GM21423 (cell line): ENCODE results near the gene ZNF331.

ENCODE experiments used
- ATAC-seq: cut with Tn5 transposase; IDR thresholded peaks from one replicate; pipeline ENCODE4 v1.9.1; 2021; ENCODE audit warnings: mild to moderate bottlenecking, moderate library complexity; ENCODE audit not compliant: unreplicated experiment

Gene ZNF331

DNA sequence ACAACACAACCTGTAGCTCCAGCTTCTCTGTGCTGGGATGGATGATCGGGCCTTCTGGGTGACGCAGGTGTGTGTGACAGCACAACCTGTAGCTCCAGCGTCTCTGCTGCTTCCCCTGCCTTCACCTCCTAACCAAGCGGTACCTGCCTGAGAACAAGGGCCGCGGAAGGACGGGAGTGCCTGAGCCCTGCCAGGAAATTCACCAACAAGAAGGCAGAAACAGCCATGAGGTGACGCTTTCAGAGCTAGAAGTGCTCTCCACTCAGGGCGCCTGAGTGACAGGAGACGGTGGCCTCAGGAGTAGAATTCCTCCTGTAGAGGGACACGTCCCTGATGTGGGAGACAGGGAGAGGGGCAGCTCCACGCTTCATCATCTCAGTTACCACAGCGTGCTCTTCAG lies 17.4 kb downstream of the ZNF331 start:
- ATAC-seq, result no peak

DNA sequence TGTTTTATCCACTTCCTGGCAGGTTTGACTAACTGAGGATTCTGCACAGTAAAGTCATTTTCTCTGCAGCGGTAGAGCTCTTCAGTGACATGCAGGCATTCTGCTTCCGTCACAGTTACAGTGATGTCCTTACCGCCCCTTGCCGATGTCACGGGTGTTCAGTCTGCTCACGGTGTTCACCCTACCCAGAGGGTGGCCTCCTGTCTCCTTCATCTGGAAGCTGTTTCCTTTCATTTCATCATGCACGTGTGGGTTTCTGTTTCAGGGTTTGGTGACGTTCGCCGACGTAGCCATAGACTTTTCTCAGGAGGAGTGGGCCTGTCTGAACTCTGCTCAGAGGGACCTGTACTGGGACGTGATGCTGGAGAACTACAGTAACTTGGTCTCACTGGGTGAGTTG lies 33.4 kb downstream of the ZNF331 start:
- no peak for ATAC-seq

DNA sequence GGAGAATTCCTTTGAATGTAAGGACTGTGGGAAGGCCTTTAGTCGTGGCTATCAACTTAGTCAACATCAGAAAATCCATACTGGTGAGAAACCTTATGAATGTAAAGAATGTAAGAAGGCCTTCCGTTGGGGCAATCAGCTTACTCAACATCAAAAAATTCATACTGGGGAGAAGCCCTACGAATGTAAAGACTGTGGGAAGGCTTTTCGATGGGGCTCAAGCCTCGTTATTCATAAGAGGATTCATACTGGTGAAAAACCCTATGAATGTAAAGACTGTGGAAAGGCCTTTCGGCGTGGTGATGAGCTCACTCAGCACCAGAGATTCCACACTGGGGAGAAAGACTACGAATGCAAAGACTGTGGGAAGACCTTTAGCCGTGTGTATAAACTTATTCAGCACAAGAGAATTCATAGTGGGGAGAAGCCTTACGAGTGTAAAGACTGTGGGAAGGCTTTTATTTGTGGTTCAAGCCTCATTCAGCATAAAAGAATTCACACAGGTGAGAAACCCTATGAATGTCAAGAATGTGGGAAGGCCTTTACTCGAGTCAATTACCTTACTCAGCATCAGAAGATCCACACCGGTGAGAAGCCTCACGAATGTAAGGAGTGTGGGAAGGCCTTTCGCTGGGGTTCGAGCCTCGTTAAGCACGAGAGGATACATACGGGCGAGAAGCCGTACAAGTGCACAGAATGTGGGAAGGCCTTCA lies 39.2 kb downstream of the ZNF331 start:
- no peak for ATAC-seq

DNA sequence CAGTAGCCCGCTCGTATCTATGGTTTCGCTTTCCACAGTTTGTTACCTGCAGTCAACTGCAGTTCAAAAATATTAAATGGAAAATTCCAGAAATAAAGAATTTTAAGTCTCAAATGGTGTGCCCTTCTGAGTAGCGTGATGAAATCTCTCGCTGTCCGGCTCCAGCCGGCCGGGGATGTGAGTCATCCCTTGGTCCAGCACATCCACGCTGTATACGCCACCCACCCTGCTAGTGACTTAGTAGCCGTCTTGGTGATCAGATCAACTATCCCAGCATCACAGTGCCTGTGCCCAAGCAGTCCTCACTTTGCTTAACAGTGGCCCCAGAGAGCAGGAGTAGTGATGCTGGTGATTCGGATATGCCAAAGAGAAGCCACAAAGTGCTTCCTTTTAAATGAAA lies 40.0 kb downstream of the ZNF331 start:
- ATAC-seq, result no peak

DNA sequence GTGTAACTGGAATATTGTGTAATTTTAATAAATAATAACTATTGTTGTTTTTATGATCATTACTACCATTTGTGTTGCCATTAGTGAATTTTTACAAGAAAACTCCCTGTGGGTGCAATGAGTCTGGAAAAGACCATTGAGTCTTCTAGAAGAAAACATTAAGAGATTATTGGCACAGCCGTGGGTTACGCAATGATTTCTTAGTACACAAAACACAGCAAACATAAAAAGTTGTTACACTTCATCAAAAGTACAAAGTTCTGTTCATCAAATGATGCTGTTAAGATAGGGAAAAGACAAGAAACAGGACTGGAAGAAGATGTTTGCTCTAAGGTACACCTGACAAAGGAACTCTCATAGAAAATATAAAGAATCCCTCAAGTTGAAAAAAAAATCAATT lies 41.6 kb downstream of the ZNF331 start:
- no peak for ATAC-seq

DNA sequence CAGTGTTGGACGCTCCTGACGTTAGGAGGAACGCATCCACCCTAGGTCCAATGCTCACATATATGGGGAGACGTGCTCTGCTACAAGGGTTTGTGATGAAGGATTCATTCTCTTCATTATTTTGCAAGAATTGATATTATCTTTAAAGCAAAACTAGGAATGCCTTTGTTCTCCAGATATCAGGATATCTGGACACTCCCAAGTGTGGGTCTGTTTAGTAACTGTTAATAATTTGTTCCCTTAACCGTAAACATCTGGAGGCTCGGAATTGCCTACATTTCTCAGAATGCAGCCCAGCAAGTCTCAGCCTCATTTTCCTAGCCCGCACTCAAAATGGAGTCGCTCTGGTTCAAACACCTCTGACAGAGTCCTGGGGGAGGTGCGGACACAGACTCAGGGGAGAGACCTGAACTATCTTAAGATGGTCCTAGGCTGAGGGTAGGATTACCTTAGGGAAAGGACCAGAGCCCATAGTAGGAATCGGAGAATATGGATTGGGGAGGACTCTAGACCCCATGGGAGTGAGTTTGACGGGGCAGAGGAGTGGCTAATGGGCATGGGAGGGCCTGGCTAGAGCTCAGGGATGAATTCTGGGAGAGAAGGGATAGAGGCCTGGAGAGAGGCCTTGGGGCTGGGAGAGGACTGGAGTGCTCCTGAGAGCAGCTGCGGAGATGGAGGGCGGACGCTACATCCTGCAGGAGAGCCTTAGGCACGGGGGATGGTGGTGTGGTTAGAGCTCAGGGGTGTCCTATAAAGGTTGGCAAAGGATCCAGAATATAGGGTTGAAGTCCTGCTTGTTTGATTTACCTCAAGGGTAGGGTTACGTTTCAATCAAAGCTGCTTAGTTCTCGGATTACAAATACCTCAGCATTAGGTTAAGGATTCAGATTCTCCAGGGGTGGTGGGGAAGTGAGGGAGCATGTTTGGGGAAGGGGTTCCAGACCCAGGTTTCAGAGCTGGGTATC lies 43.2 kb downstream of the ZNF331 start:
- no peak for ATAC-seq

DNA sequence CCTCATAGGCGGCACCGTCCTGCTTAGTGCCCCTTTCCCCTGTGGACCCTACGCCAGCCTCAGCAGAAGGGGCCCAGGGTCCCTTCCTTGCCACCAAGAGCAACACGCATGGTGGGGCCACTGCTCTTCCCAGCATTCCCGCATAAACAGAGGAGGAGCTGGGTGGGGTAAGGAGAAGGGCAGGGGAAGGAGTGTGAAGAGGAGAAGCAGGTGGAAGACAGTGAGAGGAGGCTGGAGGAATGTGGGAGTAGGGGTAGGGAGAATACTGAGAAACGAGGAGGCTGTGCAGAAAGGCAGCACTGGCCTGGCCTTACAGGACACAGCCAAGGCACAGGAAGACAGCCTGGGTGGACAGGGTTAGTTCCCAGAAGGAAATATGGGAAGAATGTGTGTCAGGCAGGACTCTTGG lies 43.9 kb downstream of the ZNF331 start:
- no peak for ATAC-seq

DNA sequence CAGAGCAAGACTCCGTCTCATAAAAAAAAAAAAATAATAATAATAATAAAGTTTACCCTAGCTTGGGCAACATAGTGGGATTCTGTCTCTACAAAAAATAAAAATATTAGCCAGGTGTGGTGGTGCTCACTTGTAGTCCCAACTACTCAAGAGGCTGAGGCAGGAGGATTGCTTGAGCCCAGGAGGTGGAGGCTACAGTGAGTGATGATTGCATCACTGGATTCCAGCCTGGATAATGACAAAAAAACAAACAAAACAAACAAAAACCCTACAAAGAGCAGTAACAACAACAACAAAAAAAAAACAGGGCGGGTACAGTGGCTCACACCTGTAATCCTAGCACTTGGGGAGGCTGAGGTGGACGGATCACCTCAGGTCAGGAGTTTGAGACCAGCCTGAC lies 45.2 kb downstream of the ZNF331 start:
- ATAC-seq, result no peak

DNA sequence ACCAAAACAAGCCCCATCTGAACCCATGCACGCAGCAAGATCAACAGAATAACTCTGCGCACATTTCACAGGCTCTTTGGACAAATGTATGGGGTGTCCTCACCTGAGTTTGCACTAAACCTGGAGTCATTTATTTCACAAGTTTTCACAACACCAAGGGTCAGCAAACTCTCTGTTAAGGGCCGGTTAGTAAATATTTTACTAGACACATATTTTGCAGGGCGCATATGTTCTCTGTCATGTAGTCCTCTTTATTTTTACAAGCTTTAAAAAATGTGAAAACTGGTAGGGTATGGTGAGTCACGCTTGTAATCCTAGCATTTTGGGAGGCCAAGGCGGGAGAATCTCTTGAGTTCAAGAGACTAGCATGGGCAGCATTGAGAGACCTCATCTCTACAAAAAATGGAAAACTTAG lies 48.3 kb downstream of the ZNF331 start:
- ATAC-seq, result no peak

DNA sequence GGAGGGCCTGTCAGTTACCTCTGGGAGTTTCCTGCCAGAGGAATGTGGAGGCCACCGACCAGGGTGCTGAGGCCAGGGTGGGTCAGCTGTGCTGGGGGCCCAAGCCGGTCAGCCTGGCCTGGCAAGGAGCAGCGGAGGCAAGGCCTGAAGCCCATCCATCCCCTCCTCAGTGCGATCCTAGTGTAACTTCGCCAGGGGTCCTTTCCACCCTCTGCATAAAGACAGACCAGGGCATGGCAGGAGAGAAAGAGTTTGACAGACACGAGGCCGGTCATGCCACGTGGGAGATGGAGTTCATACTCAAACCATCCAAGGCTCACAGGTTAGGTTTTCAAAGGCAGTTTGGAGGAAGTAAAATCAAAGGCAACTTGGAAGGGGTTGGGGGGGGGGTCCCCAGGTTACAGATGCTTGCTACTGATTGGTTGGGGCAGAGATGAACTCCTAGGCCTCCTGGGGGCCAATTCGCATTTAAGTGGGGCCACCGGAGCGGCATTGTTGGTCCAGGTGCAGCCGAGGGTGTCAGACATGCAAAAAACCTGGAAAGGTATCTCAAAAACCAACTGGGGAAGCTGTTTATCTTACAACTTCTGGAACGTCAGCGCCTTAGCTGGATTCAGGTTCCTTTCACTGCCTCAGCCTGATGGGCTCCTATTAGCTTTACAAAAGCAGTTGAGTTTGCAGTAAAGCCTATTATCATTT lies 57.0 kb downstream of the ZNF331 start:
- ATAC-seq, result no peak

DNA sequence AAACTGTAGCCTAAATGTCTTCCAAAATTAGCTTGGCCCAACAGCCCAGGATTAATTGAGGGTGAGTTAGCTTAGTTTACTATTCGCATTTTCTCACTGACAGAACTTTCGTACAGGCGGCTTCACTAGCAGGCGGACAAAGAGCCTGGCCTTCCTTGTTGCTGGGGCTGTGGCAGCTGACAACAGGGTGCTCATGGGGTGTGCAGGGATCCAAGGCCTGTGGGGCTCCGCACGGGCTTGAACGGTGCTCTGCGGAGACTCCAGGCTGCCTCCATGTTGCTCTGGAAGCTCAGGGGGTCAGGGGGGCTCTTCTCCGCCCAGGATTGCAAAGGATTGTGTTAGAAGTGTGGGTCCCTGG lies 57.5 kb downstream of the ZNF331 start:
- ATAC-seq, result no peak

DNA sequence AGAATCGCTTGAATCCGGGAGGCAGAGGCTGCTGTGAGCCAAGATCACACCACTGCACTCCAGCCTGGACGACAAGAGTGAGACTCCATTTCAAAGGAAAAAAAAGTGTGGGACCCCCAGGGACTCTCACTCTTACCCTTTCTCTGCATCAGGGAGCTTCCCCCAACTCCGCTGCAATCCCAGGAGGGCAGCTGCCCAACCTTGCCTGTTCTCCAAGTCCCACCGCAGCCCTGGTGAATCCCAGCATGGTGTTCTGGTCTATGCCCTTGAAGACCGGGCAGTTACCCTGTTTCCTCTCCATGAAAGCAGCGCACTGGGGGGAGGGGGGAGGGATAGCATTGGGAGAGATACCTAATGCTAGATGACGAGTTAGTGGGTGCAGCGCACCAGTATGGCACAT lies 58.1 kb downstream of the ZNF331 start:
- ATAC-seq, result no peak

DNA sequence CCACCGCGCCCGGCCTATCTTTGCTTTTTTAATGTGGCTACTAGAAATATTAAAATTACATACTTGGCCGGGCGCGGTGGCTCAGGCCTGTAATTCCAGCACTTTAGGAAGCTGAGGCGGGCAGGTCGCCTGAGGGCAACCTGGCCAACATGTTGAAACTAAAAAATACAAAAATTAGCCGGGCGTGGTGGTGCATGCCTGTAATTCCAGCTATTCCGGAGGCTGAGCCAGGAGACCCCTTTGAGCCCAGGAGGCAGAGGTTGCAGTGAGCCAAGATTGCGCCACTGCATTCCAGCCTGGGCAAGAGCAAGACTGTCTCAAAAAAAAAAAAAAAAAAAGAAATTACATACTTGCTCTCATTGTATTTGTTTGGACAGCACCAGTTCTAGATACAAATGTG lies 59.1 kb downstream of the ZNF331 start:
- no peak for ATAC-seq

DNA sequence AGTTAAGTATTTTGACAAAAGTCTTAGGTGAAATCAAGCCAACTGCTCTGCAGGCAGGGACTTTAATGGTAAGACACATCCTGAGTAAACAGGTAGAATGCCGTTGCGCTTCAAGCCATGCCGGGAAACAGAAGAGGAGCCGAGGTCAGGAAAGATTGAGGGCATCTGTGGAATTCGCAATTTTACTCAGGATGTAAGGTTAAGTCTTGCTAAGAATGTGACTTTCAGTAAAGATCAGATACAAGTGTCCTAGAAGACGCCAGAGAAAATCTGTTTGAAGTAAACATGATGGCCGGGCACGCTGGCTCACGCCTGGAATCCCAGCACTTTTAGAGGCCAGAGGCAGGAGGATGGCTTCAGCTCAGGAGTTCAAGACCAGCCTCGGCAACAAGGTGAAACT lies 60.4 kb downstream of the ZNF331 start:
- no peak for ATAC-seq

DNA sequence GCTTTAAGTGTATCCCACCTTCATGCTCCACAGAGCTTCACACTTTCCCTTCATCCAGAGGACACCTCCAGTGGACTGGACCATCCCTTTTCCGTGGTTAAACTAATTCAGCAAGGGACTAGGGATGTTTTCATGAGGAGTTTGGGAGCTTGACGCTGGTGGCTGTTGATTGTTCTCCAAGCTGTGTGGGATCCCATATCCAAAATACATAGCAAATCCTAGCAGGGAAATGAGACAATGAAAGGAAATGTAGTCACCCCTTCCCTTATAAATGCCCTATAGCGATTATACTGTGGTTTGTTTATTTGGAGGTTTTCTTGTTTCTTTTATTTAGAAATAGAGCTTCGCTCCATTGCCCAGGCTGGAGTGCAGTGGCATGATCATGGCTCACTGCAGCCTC lies 62.3 kb downstream of the ZNF331 start:
- no peak for ATAC-seq

DNA sequence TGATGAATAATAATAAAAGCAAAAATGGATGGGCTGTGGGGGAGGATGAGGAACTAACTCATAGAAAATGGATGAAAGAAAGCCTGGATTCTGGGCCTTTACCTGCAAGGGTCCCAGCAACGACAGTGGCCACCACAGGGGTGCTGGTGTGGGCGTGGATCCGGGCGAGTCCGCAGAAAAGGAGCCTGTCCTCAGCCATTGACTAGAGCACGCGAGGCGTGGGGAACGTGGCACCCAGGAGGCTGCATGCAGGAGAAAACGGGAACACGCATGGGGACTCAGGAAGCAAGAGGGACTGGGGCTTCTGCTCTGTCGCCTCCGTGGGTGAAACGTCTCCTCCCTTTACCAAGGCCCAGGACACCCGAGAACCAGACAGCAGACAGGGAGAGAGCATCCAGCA lies 68.1 kb downstream of the ZNF331 start:
- ATAC-seq, result no peak

DNA sequence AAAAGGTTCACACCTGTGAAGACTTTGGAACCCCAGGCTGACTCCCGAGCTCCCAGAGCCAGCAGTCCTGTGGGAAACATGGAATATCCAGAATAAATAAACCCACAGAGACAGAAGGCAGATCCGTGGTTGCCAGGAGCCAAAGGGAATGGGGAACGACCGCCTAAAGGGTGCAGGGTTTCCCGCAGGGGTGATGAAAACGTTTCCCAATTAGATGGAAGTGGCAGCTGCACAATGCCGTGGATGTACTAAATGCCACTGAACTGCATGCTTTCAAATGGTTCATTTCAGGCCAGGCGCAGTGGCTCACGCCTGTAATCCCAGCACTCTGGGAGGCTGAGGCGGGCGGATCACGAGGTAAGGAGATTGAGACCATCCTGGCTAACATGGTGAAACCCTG lies 70.4 kb downstream of the ZNF331 start:
- no peak for ATAC-seq

DNA sequence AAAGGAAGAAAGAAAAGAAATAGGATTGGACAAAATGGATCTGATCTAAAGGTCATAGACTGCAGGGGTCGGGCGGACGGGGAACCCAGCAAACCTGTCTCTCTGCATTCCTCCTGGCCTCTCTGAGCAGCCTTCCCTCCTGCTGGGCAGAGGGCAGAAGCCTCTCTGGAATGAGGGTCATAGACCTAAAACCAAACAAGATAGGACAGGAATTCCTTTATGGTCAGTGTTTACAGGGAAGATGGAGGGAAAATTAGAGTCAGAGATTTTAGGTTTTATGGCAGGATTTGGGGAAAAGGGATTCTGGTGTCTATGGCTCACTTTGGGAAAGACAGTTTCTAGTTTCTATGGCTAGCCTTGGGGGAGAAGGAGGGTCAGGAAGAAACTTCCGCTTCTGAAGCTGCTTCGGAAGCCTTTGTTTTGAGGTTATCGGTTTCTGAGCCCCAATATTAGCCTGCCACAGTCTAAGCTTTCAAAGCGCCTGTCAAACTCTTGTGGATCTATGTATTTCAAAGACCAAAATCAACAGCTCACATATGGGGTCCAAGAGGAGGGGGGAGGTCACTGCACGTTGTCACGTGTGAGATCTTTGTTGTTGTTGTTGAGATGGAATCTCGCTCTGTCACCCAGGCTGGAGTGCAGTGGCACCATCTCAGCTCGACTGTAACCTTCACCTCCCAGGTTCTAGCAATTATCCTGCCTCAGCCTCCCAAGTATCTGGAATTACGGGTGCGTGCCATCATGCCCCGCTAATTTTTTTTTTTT lies 75.0 kb downstream of the ZNF331 start:
- no peak for ATAC-seq

DNA sequence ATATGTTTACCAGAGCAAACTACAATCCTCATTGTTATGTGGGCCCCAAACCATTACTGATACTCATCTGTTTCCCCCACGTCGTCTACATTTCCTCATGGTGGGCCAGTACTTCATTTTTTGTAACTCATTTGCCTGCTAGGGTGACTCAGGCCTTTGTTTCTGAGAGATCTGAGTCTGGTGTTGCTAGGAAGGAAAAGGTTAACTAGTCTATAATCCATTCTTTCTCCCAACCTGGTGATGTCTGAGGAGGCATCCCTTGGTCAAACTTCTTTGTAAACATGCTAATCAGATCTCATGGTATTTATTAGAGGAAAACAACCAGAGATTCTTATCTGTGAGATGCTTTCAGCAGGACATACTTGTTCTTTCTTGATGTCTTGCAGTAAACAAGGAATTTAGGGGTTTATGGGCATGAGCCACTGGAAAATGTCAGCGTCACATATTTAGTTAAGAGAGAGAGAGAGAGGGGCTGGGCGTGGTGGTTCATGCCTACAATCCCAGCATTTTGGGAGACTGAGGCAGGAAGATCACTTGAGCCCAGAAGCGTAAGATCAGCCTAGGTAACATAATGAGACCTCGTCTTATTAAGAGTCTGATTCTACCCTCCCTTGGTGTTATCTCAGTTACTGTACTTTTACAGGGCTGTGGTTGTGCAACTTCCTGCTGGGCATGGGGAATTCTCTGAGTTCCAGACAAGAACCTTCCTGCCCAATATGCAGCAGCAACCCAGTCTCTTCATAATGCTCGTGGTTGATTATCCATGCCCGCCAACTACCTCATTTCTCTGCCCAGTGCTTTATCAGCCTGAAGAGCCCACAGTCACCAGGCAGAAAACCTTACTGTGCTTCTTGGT lies 84.2 kb downstream of the ZNF331 start:
- no peak for ATAC-seq
